HepG2 (cell line): Measurements from ENCODE around the gene DPP7. TPM values are rescaled to one million over a fixed set of nuclear protein-coding genes. Genes with fewer than 3 reads are reported as not detected.
A peak's percentile ranks its signal among the peaks of the same experiment; 100 is the strongest.

Experiments used
- ARID3A ChIP-seq: IDR thresholded peaks from 2 replicates; pipeline ENCODE4 v1.6.1; 2012; ENCODE audit warnings: low read depth, low read length, improper control_type of control experiment
- BCL6 ChIP-seq: IDR thresholded peaks from 2 replicates; pipeline ENCODE4 v1.6.1; 2016; ENCODE audit warnings: missing genetic modification reagents, missing compliant biosample characterization
- BRCA1 ChIP-seq: sonication (generic); formaldehyde crosslinking; IDR thresholded peaks from 2 replicates; pipeline ENCODE4 v1.4.0; 2020; ENCODE audit warnings: missing genetic modification reagents
- DZIP1 ChIP-seq: sonication (generic); formaldehyde crosslinking; IDR thresholded peaks from 2 replicates; pipeline ENCODE4 v1.5.0; 2020; ENCODE audit warnings: mild to moderate bottlenecking, missing genetic modification reagents
- ELK4 ChIP-seq: sonication (generic); formaldehyde crosslinking; IDR thresholded peaks from 2 replicates; pipeline ENCODE4 v1.9.0; 2021; ENCODE audit warnings: missing genetic modification reagents, borderline replicate concordance
- FOXO4 ChIP-seq: sonication (generic); formaldehyde crosslinking; conservative IDR thresholded peaks from 2 replicates; pipeline ENCODE4 v1.8.1; 2023; ENCODE audit warnings: missing genetic modification reagents
- HNRNPLL ChIP-seq: fragments of 200-400 bp; formaldehyde crosslinking; IDR thresholded peaks from 2 replicates; pipeline ENCODE4 v1.6.1; 2017; ENCODE audit warnings: mild to moderate bottlenecking, low read depth, low read length; ENCODE audit not compliant: poor library complexity, severe bottlenecking
- IKZF4 ChIP-seq: sonication (generic); formaldehyde crosslinking; IDR thresholded peaks from 2 replicates; pipeline ENCODE4 v1.5.1; 2020; ENCODE audit warnings: borderline replicate concordance, mild to moderate bottlenecking, low read depth, missing genetic modification reagents; ENCODE audit errors: not compliant biosample characterization
- MED1 ChIP-seq: sonication (generic); formaldehyde crosslinking; IDR thresholded peaks from 2 replicates; pipeline ENCODE4 v1.4.0; 2020; ENCODE audit warnings: missing genetic modification reagents
- MXD3 ChIP-seq: IDR thresholded peaks from 2 replicates; pipeline ENCODE4 v1.6.1; 2016; ENCODE audit warnings: mild to moderate bottlenecking, missing biosample characterization, missing genetic modification reagents
- NR0B2 ChIP-seq: sonication (generic); formaldehyde crosslinking; IDR thresholded peaks from 2 replicates; pipeline ENCODE4 v1.4.0; 2020; ENCODE audit warnings: mild to moderate bottlenecking, missing genetic modification reagents
- PAWR ChIP-seq: sonication (generic); formaldehyde crosslinking; IDR thresholded peaks from 2 replicates; pipeline ENCODE4 v1.4.0; 2020; ENCODE audit warnings: missing genetic modification reagents, mild to moderate bottlenecking, borderline replicate concordance
- PLRG1 ChIP-seq: fragments of 450-650 bp; conservative IDR thresholded peaks from 2 replicates; pipeline ENCODE4 v1.6.1; 2016
- POLR2AphosphoS2 ChIP-seq: IDR thresholded peaks from 2 replicates; pipeline ENCODE4 v1.6.1; 2011; ENCODE audit warnings: low read depth, low read length, improper control_type of control experiment
- TP53 ChIP-seq: sonication (generic); formaldehyde crosslinking; conservative IDR thresholded peaks from 2 replicates; pipeline ENCODE4 v1.4.0; 2020; ENCODE audit warnings: missing genetic modification reagents
- ZMAT5 ChIP-seq: sonication (generic); formaldehyde crosslinking; IDR thresholded peaks from 2 replicates; pipeline ENCODE4 v1.5.0; 2020; ENCODE audit warnings: mild to moderate bottlenecking, low read depth, missing genetic modification reagents, borderline replicate concordance
- ZNF10 ChIP-seq: sonication (generic); formaldehyde crosslinking; IDR thresholded peaks from 2 replicates; pipeline ENCODE4 v1.4.0; 2020; ENCODE audit warnings: mild to moderate bottlenecking, low read depth, missing genetic modification reagents, borderline replicate concordance
- ZNF282 ChIP-seq: fragments of 450-650 bp; IDR thresholded peaks from 2 replicates; pipeline ENCODE4 v1.6.1; 2018; ENCODE audit not compliant: partially characterized antibody
- ZNF329 ChIP-seq: sonication (generic); formaldehyde crosslinking; IDR thresholded peaks from 2 replicates; pipeline ENCODE4 v1.9.0; 2021; ENCODE audit warnings: low read depth, mild to moderate bottlenecking, missing genetic modification reagents
- ZNF33B ChIP-seq: sonication (generic); formaldehyde crosslinking; IDR thresholded peaks from 2 replicates; pipeline ENCODE4 v1.5.1; 2020; ENCODE audit warnings: mild to moderate bottlenecking, missing genetic modification reagents
- ZNF441 ChIP-seq: sonication (generic); formaldehyde crosslinking; IDR thresholded peaks from 2 replicates; pipeline ENCODE4 v1.7.0; 2021; ENCODE audit warnings: missing genetic modification reagents, borderline replicate concordance
- ZNF703 ChIP-seq: sonication (generic); formaldehyde crosslinking; IDR thresholded peaks from 2 replicates; pipeline ENCODE4 v1.5.1; 2020; ENCODE audit warnings: missing genetic modification reagents, mild to moderate bottlenecking, moderate library complexity, borderline replicate concordance
- ZNF891 ChIP-seq: sonication (generic); formaldehyde crosslinking; IDR thresholded peaks from 2 replicates; pipeline ENCODE4 v1.5.0; 2020; ENCODE audit warnings: mild to moderate bottlenecking, missing genetic modification reagents
- polyA plus RNA-seq, 8 experiments: library from polyadenylated mRNA; depleted of rRNA in 3 of 8; stranded (reverse) in 7 of 8; unstranded in 1 of 8; fragments of >200 nt; fragmentation: Illumina TruSeq in 4 of 8; extraction: Trizol in 4 of 8; gene quantifications; 2 replicates each; pipeline versions ENCODE4 v1.2.1 to v1.2.3, GENCODE V29; 2011 to 2016; ENCODE audit warnings: low read depth in 4 of 8, missing spikeins in 1 of 8, mixed read lengths in 1 of 8; ENCODE audit not compliant: insufficient read depth in 1 of 8
- total RNA-seq, 5 experiments: library from RNA; depleted of rRNA; stranded (reverse); fragments of >200 nt; fragmentation: Illumina TruSeq; extraction: Trizol; gene quantifications; 2 replicates each; pipeline ENCODE4 v1.2.3, GENCODE V29; 2016; ENCODE audit warnings: low read depth in 1 of 5

Gene DPP7
- total and polyA plus RNA-seq, 2 of the 13 experiments (the other 11 are each of a cell fraction or from before 2014, with no cell fraction given) = 1.2 to 4.5 TPM

GRCh38 chr9:137073992-137074399 is 40.5 kb downstream of the DPP7 start (continued):
- no peak for TF ChIP-seq NR0B2 (CRISPR knock-in tag)
- TF ChIP-seq DZIP1 (CRISPR knock-in tag) = no peak
- peak; percentile 56 for TF ChIP-seq IKZF4
- TF ChIP-seq ZNF703 (CRISPR knock-in tag) = no peak
- no peak for TF ChIP-seq PAWR (CRISPR knock-in tag)
- no peak for TF ChIP-seq ZMAT5 (CRISPR knock-in tag)
- no peak for TF ChIP-seq HNRNPLL
- no peak for TF ChIP-seq ZNF891
- TF ChIP-seq BRCA1 (CRISPR knock-in tag) = 0 out of 2 replicates have a peak, but pooled peaks have one; percentile 17
- TF ChIP-seq ZNF329 = no peak
- TF ChIP-seq FOXO4 (CRISPR knock-in tag) = no peak
- no peak for TF ChIP-seq ELK4 (CRISPR knock-in tag)
- no peak for TF ChIP-seq PLRG1
- TF ChIP-seq ARID3A = no peak
- no peak for TF ChIP-seq POLR2AphosphoS2
- no peak for TF ChIP-seq BCL6 (CRISPR knock-in tag)
- no peak for TF ChIP-seq ZNF282
- TF ChIP-seq MED1 (CRISPR knock-in tag) = 0 out of 2 replicates have a peak, but pooled peaks have one; percentile 30
- TF ChIP-seq MXD3 (CRISPR knock-in tag) = no peak
- TF ChIP-seq ZNF441 (CRISPR knock-in tag) = peak; percentile 92
- no peak for TF ChIP-seq TP53 (CRISPR knock-in tag)
- no peak for TF ChIP-seq ZNF10
- TF ChIP-seq ZNF33B (CRISPR knock-in tag) = no peak
